Sigmoid colon (tissue), 7 donors: ENCODE data around the gene PARD3. TPM values are rescaled to one million over a fixed set of nuclear protein-coding genes. Genes with fewer than 3 reads are reported as not detected.

Experiments used
- DNase-seq: peaks from one replicate; pipeline ENCODE4 v3.0.0-alpha.2; 2019
- H3K27ac ChIP-seq, 4 donors: fragments of 200-600 bp; sonication (generic); one replicate each; pipeline ENCODE4 v1.5.1; 2016 to 2019; ENCODE audit warnings: mild to moderate bottlenecking in 1 of 4
- H3K27me3 ChIP-seq, 3 donors: fragments of 200-600 bp; sonication (generic); one replicate each; pipeline ENCODE4 v1.5.1; 2019; ENCODE audit warnings: mild to moderate bottlenecking in 1 of 3
- H3K36me3 ChIP-seq, 4 donors: fragments of 200-600 bp; sonication (generic); one replicate each; pipeline ENCODE4 v1.5.1; 2016 to 2019
- H3K4me1 ChIP-seq, 4 donors: fragments of 200-600 bp; sonication (generic); one replicate each; pipeline ENCODE4 v1.5.1; 2017 to 2019
- H3K4me3 ChIP-seq, 4 donors: fragments of 200-600 bp; sonication (generic); one replicate each; pipeline ENCODE4 v1.5.1; 2017 to 2019; ENCODE audit warnings: mild to moderate bottlenecking in 2 of 4, moderate library complexity in 1 of 4
- H3K9me3 ChIP-seq, 4 donors: fragments of 200-600 bp in 3 of 4; sonication (generic) in 3 of 4; one replicate each; pipeline versions ENCODE4 v1.5.1 to v1.6.1; 2013 to 2019
- EP300 ChIP-seq, 4 donors: sonication (generic); formaldehyde crosslinking; IDR thresholded peaks; one replicate each; pipeline ENCODE4 v1.6.1; 2017; ENCODE audit warnings: antibody characterized with exemption in 4 of 4
- POLR2A ChIP-seq, 2 donors: fragments of 450-650 bp; IDR thresholded peaks; one replicate each; pipeline ENCODE4 v1.6.1; 2016; ENCODE audit warnings: antibody characterized with exemption in 2 of 2, mild to moderate bottlenecking in 2 of 2, moderate library complexity in 2 of 2
- POLR2AphosphoS5 ChIP-seq, 4 donors: sonication (generic); formaldehyde crosslinking; IDR thresholded peaks; one replicate each; pipeline ENCODE4 v1.6.1; 2017; ENCODE audit warnings: antibody characterized with exemption in 4 of 4
- WGBS, 2 donors: extraction: QIAGEN DNeasy Blood & Tissue Kit; methylation state at CpG; one replicate each; pipeline ENCODE4 v1.1.7; 2013; 5-methylcytosine and 5-hydroxymethylcytosine counted together
- intact Hi-C: fragments of 100-400 bp; cut with DNase I; formaldehyde crosslinking; loops from one replicate; pipeline ENCODE4 v1.15.1; 2023
- polyA plus RNA-seq, 3 donors: library from polyadenylated mRNA; stranded (reverse); fragments of 200-250 nt; gene quantifications; one replicate each; pipeline ENCODE4 v1.2.3, GENCODE V29; 2013
- total RNA-seq, 4 donors: library from RNA; depleted of rRNA; stranded (reverse); fragments of >200 nt; gene quantifications; one replicate each; pipeline ENCODE4 v1.1.0, GENCODE V29; 2016
- TF ChIP-seq, protein P1 (sequence below), 4 experiments: fragments of 450-650 bp in 3 of 4; fragments of 200-600 bp in 1 of 4; IDR thresholded peaks; one replicate each; pipeline ENCODE4 v1.5.1; 2016 to 2019; ENCODE audit warnings: antibody characterized with exemption in 4 of 4, mild to moderate bottlenecking in 3 of 4, moderate library complexity in 2 of 4
- donor health status: healthy with polysubstance abuse.
- donor health status: Bipolar disorder and iron deficiency.
- donor health status: healthy.

Gene PARD3
- total and polyA plus RNA-seq, 7 donors = 17.5 to 96.4 (median 75.9) TPM

DNA sequence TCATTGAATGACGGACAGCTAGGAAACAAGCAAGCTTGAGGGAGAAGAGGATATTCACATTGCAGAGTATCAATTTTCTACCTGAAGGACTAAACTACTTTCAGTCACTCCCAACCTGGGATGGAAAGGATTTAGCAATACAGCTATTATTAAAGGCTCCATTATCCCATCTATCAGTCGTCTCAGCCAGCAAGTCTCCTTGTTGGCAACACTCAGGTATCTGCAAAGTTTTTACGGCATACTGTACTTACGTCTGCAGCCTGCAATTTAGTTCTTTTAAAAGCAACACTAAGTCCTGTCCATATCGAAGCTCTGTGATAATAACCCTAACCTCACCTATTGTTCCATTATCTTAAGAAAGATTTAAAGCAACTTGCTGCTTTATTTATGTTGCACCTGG lies 689.4 kb downstream of the PARD3 start:
- Histone ChIP-seq H3K36me3 (peaks cover 0 to 12% (median 0%) of the 10 kb centered on the region in 4 donors), H3K27me3 (no peaks in the 10 kb centered on the region), H3K9me3 (no peaks in the 10 kb centered on the region), H3K4me1 (peaks cover 0 to 28% (median 0%) of the 10 kb centered on the region in 4 donors), H3K27ac (no peak overlapping the region), H3K4me3 (no peak overlapping the region)
- TF ChIP-seq POLR2AphosphoS5 (IDR thresholded peaks at IDR 0.05) (no peak), EP300 (IDR thresholded peaks at IDR 0.05) (no peak), POLR2A (IDR thresholded peaks at IDR 0.05) (no peak)
- TF ChIP-seq, protein P1, sequence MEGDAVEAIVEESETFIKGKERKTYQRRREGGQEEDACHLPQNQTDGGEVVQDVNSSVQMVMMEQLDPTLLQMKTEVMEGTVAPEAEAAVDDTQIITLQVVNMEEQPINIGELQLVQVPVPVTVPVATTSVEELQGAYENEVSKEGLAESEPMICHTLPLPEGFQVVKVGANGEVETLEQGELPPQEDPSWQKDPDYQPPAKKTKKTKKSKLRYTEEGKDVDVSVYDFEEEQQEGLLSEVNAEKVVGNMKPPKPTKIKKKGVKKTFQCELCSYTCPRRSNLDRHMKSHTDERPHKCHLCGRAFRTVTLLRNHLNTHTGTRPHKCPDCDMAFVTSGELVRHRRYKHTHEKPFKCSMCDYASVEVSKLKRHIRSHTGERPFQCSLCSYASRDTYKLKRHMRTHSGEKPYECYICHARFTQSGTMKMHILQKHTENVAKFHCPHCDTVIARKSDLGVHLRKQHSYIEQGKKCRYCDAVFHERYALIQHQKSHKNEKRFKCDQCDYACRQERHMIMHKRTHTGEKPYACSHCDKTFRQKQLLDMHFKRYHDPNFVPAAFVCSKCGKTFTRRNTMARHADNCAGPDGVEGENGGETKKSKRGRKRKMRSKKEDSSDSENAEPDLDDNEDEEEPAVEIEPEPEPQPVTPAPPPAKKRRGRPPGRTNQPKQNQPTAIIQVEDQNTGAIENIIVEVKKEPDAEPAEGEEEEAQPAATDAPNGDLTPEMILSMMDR (IDR thresholded peaks at IDR 0.05) = no peak
- WGBS, 2 donors = 52 to 68% methylated on average over 5 of the region's 5 CpGs
- intact Hi-C loops = no loop called here
- DNase-seq = no peak

GRCh38 chr10:34124522-34125035 lies 690.5 kb downstream of the PARD3 start:
- DNase-seq = no peak
- peaks cover 0 to 28% (median 0%) of the 10 kb centered on the region in 4 donors for H3K4me1 ChIP-seq
- H3K36me3 ChIP-seq = peaks cover 0 to 8% (median 0%) of the 10 kb centered on the region in 4 donors
- no peak overlapping the region for H3K27ac ChIP-seq
- no peaks in the 10 kb centered on the region for H3K27me3 ChIP-seq
- TF ChIP-seq EP300 (IDR thresholded peaks at IDR 0.05) (no peak), POLR2AphosphoS5 (IDR thresholded peaks at IDR 0.05) (no peak), POLR2A (IDR thresholded peaks at IDR 0.05) (no peak)
- TF ChIP-seq, protein P1 (IDR thresholded peaks at IDR 0.05) = no peak
- H3K4me3 ChIP-seq = no peak overlapping the region
- 84 to 90% methylated on average over 6 of the region's 6 CpGs for WGBS, 2 donors
- intact Hi-C loops = no loop called here
- H3K9me3 ChIP-seq = no peaks in the 10 kb centered on the region

DNA sequence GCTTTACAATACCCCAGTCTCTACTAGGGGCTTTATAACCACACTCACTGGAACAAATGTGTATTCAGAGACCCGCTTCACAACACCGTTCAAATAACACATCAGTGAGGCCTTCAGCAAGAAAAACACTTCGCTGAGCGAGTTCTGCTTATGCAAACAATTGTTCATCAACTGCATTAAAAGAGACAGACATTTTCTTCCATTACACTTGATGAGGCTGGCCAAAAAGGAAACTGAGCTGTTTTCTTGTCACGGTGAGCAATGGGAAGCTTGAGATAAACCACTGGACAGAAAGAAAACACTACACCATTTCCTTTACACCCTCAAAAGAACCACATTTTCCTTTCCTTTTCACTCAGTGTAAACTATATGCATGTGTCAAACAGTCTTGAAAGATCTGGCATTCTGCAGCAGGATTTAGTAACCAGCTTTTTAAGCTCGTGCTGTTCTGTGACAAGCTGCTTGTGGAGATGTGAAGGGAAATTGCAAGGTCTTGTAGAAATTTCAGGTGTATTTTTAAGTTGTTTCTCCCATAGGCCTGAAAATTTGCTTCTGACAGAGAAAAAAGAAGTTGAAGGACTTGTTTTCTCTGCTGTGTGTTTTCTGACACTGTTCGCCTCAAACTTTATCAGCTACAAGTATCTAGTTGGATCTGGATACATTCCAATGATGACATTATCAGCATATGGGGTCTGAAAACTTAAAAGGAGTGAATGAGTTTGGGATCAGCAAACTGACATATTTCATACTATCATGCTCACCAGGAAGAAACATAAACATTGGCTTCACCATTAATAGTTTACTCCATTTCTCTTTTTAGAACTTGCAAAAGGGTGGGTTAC lies 693.1 kb downstream of the PARD3 start:
- Histone ChIP-seq H3K9me3 (no peaks in the 10 kb centered on the region), H3K27ac (no peak overlapping the region), H3K36me3 (peaks cover 0 to 13% (median 6%) of the 10 kb centered on the region in 4 donors), H3K4me1 (peaks cover 0 to 28% (median 0%) of the 10 kb centered on the region in 4 donors), H3K4me3 (no peak overlapping the region), H3K27me3 (no peaks in the 10 kb centered on the region)
- no peak for DNase-seq
- 51 to 80% methylated on average over 7 of the region's 7 CpGs for WGBS, 2 donors
- intact Hi-C loops = no loop called here
- TF ChIP-seq, protein P1 (IDR thresholded peaks at IDR 0.05) = no peak
- no peak for TF ChIP-seq POLR2AphosphoS5 (IDR thresholded peaks at IDR 0.05)

GRCh38 chr10:34121125-34121753 lies 693.9 kb downstream of the PARD3 start:
- no peak for DNase-seq
- Histone ChIP-seq H3K4me1 (peaks cover 0 to 24% (median 0%) of the 10 kb centered on the region in 4 donors), H3K36me3 (peaks cover 0 to 13% (median 6%) of the 10 kb centered on the region in 4 donors), H3K27me3 (no peaks in the 10 kb centered on the region), H3K4me3 (no peak overlapping the region), H3K27ac (no peak overlapping the region), H3K9me3 (no peaks in the 10 kb centered on the region)
- TF ChIP-seq POLR2A (IDR thresholded peaks at IDR 0.05) (no peak), EP300 (IDR thresholded peaks at IDR 0.05) (no peak), POLR2AphosphoS5 (IDR thresholded peaks at IDR 0.05) (no peak)
- TF ChIP-seq, protein P1 (IDR thresholded peaks at IDR 0.05) = no peak
- intact Hi-C loops = no loop called here
- WGBS, 2 donors = 93 to 94% methylated on average over 7 of the region's 7 CpGs
